NCI-H748 (cell line): ENCODE measurements around the gene SETD3.

ENCODE experiments used
- DNase-seq: peaks from one replicate; lab custom pipeline; 2025; ENCODE audit not compliant: unreplicated experiment; lab: John Stamatoyannopoulos, UW

SETD3 gene

DNA sequence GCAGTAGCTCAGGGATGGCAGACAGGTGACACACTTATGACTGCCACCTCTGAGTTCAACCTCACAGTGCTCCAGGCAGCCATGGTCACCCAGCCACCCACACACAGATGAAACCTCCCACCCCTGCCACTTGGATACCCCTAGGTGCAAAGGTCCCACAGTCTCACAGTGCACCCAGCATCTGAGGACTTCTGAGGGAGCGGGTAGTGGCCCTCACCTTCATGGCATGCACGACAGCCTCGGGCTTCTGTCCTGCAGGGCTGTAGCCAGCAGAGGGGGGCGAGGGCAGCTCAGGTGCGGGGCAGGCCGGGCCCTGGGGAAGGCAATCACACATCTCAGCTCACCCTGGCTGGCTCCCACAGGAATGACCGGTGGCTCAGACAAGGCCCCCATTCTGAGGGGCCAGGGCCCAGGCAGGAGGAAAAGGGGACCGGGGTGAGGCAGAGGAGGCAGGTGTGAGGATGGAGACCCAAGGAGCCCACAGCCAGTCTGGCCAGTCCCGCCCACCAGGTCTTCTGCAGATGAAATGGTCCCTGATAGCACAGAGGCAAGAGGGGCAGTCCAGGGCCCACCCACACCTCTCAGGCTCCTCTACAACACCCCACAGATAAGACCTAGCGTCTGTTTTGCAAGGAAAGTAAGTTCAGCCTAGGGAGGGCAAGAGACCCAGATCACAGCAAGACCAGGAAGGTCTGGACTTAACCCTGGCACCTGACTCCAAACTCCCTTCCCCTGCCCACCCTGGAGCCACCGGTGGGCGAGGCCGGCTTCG, 36.4 kb upstream of the SETD3 start:
- no peak for DNase-seq

DNA sequence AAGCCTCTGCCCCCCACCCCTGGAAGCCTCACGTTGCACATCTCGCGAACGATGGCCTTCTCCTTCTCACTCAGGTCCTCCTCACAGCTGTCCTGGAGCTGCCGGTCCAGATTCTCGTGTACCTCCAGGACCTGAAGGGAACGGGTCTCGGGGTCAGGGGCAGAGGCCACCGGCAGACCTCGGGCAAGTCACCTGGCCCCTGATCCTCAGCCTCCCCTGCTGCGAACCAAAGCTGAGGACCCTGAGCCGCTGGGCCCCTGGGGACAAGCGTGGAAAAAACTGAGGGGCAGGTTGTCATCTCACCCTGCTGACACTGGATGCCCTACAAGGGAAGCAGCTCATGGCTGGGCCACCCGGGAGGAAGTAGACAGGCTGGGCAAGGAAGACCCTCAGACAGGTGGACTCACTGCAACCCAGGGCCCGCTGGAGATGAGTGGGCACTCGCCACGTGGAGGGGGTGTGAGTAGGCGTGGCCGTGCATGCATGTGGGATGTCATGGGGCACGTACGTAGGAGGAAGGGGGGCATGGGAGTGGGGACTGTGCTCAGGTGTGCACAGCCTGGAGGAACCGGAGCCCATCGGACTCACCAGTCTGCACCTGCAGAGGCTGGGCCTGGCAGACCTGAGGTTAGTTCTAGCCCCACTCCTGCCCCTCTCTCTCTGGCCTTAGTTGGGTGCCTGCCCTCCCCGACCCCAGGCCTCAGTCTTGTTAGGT, 35.7 kb upstream of the SETD3 start:
- no peak for DNase-seq

DNA sequence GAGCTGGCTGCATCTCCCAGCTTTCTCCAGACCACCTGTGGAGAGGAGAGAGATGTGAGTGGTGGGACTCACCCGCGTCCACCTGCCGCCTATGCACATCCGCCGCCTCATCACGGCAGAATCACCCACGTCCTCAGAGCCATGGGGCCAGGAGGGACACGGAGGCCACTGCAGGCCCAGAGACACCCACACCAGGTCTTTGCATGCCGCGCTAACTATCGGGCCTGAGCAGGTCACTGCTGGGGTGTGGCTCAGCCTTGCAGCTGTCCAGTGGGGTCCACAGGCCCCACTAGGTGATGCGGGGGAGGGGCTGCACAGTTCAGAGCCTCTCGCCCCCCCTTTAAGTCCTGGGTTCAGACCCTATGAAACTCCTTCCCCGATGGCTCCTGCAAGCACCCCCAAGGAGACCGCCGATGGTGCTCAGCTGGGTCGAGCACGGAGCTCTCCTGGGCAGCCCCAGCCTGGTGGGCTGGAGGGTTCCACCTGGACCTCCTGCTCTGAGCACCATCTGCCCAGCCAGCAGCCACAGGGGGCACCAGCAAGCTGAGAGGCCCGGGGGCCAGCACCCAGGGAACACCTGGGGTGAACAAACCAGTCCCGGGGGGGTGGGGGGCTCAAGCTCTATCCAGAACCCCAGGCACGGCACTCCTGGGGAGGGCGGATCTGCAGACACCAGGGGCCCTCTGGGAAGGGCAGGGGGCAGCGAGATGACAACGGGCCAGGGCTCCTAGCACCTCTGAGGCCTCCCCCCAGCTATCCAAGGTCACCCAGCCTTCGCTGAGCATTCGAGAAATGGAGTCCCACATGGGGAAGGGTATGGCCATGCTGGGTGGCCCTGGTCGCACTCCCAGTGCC, 34.9 kb upstream of the SETD3 start:
- DNase-seq = no peak

DNA sequence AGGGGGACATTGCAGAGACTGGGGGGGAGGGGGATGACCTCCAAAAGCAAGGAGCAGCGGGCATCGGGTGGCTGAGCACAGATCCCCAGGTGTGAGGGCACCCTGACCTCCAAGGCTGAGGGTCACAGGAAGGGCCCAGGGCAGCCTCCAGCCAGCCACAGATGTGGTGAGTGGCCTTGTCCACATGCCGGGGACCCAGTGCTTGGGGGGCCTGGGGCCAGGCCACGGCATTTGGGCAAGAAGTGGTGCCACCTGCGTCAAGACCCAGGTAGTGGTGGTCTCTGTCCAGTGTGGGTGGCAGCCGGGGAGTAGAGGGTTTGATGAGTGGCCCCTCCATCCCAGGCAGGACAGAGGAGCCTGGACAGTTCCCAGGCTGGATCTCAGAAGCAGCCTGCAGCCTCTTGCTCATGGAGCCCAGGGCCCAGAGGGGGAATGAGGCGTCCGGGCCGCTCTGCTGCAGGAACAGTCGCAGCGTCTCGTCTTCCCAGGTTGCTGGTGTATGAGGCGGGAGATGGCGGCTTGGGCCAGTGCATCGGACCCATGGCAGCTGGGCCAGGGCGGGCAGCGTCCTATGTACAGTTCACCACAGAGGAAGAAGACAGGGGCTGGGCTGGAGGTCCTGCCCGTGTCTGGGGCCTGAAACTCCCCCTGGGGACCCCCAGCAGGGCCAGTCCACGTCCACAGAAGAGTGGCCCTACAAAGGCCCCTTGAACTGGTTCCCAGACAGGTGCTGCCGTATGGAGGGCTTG, 34.1 kb upstream of the SETD3 start:
- no peak for DNase-seq

DNA sequence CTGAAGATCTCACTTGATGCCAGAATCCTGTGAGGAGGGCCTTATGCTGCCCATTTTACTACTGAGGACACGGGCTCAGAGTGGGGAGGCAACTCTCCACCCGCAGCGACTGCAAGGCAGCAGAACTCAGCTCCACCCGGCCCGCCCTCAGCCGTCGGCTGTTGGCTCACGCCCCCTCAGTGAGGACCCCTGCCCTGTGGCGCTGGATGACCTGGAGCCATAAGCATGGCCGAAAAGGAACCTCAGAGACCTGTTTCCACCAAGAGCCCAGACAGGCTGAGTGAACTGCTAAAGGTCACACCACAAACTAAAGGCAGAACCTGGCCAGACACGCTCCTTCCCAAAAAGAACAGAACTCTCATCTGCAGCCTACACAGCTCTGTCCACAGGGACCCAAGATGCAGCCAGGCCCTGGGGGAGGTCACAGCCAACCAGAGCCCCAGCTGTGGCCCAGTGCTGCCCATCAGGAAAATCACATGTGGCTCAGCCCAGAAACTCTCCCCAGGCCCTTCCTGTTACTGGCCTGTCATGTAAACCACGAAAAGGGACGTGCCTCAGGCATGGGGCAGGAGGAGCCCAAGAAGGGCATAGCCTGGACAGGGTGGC, 33.4 kb upstream of the SETD3 start:
- no peak for DNase-seq

DNA sequence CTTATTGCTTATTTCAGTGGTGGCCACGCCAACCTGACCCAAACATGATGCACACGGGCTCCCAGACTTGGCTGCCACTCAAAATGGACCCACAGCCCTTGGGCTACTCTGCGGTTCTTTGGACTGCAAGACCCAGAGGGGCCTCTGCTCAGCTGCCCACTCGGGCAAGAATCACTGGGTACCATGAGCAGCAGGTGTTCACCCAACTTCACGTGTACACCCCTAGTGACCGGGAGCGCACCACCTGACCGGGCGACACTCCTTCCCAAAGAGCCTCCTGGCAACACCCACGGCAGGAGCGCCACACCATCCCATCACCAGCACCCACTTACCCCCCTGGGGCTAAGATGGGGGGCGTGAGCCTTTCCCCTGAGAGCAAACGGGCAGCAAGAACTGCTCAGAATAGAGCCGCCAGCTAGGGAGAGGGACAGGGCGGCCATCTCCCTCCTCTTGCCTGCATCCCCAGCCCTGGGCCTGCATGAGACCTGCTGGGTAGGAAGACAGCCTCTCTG, 32.6 kb upstream of the SETD3 start:
- no peak for DNase-seq

DNA sequence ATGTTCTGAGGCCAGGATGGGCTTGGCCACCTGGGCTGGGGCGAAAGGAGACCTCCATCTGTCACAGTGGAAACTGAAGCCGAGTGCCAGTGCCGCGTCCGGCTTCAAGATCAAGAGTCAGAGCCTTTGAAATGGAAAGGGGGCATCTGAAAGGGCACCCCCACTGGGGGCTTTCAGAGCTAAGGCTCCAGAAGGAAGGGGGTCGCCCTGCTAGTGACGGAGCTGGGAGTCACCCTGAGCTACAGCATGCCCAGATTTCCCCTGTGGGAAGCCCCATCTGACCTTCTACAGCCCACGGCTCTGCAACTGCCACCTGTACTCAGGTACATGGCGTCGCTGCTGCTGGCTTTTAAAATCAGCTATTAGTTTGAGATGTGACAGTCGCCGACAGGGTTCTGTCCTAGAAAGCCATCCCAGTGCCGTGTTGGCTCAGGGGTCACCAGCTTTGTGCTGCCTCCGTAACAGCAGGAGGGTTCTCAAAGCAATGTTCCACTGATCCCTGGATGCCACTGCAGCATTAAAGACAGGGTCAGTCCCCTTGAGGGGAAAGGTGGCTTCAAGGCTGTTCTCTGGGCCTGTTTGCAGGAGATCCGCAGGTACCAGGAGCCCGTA, 32.0 kb upstream of the SETD3 start:
- DNase-seq = no peak

DNA sequence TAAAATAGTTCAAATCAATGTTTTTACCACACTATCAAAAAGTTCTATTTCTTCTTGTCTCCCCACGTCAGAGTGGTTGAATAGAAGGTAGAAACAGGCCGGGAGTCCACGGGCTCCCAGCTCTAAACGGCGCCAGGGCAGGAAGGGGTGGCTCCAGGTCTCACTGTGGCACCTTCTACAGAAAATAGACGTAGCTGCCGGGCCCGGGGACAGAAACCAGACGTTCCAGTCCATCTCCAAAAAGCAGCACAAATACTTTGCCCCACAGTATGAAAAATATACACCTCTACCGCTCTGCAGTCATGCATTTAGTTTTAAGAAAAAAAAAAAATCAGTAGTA, 31.4 kb upstream of the SETD3 start:
- no peak for DNase-seq

DNA sequence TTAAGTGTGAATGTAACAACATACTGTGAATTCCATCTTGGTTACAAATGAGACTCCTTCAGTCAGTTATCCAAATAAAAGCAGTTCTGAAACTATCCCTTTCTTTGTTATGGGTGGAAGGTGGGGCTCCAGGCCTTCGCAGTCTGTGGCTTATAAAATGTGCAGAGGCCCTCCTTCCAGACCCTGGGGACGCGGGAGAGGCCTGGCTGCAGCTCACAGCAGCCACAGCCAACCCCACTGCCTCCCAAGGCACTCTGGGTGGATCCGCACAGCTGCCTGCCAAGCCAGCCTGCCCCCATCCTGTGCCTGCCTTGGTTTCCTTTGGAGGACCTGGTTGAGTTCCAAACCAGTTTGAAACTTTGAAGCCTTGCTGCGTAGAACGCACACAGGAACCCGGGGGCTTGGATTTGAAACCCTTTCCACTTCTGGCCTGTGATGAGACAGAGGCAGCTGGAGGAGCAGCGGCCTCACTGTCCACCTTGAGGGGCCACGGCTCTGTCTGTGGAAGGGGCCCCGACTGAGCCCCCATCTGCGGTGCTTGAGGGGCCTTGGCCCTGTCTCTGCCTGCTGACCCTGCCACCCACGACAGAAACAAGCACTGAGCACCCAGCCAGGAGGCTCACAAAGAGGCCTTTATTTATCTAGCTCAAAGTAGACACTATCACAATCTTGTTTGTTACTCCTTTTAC, 30.9 kb upstream of the SETD3 start:
- no peak for DNase-seq

DNA sequence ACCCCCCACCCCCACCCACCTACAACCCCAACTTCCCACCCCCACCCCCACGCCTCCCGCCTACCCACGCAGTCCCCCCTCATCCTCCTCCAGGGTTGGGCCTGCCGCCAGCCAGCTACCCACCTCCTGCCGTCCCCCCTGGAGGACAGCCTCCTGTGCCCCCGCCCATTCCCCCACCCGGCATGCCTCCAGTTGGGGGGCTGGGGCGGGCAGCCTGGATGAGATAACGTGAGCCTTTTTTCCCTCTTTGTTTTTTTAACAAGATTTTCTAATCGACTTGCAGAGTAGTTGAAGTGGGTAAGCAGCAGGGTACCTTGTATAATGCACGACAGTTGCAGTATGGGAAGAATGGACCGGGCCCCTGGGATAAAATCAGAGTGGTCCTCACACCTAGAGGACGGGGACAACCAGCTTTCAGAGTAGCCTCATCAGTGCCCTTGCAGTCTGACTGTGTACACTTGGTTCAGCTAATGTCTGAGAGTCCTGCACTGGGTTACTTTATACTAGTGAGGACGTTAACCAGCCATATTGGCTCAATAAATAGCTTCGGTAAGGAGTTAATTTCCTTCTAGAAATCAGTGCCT, 30.0 kb upstream of the SETD3 start:
- no peak for DNase-seq

DNA sequence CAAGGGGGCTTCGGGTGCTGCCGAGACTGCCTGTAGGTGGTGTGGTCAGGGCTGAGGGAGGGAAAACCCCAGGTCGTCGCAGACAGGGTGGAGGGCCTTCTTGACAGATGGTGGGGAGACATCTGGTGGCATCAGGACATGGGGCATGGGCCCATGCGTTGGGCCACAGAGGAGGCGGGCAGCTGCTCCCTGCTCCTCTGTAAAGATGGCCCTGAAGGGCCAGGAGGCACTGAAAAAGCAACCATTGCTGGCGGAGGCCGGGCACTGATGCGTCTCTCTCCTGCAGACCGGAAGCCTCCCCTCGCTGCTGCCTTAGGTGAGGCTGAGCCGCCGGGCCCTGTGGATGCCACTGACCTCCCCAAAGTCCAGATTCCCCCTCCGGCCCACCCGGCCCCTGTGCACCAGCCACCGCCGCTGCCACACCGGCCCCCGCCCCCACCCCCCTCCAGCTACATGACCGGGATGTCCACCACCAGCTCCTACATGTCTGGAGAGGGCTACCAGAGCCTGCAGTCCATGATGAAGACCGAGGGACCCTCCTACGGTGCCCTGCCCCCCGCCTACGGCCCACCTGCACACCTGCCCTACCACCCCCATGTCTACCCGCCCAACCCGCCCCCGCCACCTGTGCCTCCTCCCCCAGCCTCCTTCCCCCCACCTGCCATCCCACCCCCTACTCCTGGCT, 29.4 kb upstream of the SETD3 start:
- DNase-seq = no peak

DNA sequence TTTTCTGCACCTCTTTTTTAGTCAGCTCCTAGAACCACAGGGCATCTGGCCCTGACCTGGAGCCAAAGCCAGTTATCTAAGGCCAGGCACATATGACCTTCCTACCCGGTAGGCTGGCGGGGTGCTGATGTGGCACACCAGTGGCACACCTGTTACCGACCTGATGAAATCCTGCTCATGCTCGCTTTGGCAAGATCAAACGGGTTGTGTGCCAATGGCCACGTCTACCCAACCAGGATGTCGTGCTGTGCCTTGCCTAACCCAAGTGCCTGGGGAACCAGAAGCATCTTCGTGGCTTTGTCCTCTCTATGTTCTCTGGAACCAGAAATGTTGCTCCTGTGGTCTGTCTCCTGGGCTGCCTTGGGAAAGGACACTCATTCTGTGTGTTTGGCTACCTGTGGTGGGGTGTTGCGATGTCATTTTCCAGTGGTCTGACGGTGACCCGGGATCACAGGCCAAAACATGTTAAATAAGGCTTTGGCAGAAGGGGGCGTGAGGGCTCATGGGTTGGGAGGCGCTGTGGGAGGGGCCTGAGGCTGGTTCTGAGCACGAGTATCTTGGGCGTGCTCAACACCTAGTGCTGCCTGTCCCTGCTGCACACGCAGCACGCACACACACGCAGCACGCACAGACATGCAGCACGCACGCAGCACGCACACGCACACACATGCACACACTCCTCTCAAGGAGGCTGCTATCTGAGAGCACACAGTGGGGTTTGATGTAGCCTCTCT, 28.4 kb upstream of the SETD3 start:
- DNase-seq = no peak

DNA sequence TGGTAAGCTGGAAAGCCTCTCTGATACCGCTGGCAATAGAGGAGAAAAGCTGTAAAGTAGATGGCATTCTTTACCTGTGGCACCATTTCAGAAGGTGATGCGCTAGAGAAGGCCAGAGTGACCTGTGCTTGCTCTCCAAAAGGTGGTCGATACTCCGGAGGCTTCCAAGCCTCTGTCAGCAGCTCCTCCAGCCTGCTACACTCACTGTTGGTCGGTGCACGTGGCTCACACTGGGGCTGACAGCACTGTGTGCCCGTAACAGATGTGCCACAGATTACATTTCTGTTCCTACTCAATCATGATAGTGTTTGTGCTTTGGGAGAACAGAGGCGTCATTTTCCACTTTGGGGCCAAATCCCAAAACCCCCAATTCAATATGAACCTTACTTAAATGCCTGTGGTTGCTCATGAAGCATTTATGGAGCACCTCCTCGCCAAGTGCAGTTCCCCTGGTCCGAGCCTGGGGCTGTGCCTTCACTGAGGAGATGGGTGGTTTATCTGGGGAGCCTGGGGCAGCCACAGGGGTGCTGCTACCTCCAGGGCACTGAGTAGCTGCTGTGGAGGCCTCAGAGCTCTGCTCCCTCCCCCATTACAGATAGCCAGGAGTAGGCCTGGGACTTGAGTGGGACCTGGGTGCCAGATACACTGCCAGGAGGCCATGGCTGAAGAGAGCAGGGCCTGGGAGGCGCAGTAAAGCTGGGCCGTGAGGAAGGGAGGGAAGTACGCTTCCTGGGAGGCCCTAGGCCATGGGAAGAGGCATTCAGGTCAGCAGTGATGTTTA, 27.4 kb upstream of the SETD3 start:
- DNase-seq = no peak

DNA sequence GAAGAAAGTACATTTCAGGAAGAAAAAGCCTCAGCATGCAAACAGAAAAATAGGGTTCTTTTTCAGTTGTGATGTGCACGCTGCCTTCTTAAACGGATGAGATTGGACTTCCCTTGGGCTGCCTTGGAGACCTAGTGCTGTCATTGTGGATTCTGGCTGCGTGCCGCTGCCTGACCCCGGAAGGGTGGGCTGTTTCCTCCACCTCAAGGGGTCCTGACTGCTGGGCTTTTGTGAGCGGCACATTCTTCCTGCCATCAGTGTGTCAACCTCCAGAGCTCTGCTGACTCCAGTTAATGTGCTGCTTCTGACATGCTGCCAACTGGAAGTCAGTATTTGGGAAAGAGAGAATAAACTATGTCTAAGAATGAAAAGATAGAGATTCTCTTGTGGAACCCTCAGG, 25.6 kb upstream of the SETD3 start:
- DNase-seq = no peak

DNA sequence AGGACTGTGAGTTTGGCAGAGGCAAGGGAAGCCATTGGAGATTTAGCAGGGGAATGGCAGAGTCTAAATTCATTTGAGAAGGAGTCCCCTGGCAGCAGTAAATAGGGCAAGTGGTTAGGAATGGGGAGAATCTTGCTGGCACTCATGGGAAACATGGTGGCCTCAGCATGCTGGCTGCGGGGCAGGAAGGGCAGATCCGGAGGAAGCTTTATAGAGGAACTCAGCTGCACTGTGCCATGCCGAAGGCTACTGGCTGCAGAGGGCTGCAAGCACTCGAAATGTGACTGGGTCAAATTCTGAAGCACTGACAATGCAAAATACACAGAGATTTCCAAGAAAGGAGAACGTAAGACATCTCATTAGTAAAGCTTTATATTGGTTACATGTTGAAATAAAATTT, 24.4 kb upstream of the SETD3 start:
- no peak for DNase-seq

DNA sequence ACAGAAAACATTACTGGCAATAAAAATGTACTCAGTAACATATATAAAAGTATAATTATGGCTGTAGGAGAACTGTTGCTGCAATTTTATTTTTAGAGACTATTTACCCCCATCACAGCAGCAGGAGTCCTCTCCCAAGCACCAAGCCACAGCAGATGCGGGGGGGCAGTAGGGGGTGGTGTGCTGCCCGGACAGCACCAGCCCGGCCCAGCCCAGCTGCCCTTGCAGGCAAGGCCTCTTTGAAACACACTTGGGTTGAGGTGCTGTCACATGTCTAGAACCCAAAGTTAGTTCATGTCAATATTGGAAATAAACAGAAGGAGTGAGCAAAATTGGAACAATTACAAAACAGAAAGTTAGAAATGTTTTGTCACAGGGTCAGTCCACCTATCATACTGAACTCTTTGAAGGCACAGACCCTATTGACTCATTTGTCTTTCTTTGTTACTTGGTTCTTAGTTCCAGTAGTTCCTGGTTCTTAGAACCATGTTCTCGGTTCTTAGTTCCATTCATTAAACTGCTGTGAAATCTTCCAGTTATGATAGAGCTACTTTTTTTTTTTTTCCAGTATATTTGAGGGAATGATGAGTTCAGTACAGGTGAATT, 23.3 kb upstream of the SETD3 start:
- DNase-seq = no peak

DNA sequence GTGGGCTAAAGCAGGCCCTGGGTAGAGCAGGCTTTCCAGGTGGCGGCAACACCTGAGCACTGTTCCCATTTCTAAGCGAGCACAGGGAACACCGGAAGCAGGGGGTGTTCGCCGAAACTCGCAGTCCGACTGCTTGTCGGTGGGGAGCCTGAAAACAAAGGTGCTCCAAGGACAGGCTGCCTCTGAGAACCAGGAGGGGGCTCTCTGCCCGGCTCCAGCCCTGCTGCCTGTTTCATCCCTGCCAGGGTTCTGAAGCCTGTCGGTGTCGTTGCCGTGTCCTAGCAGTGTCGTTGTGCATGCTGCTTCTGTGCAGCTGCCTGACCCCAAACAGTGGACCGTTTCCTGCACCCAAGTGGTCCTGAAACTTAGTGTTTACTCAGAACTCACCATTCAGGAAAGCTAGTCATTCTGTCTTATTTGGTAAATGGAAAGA, 22.3 kb upstream of the SETD3 start:
- DNase-seq = no peak
